Testis (tissue), 3 donors: ENCODE data around the gene TBKBP1. TPM values are rescaled to one million over a fixed set of nuclear protein-coding genes. Genes with fewer than 3 reads are reported as not detected.

Source experiments
- DNase-seq: peaks from one replicate; pipeline ENCODE4 v3.0.0-alpha.2; 2019
- H3K27ac ChIP-seq, 2 donors: fragments of 200-600 bp; sonication (generic); one replicate each; pipeline ENCODE4 v1.5.1; 2019
- H3K27me3 ChIP-seq: fragments of 200-600 bp; sonication (generic); one replicate; pipeline ENCODE4 v1.5.1; 2019
- H3K36me3 ChIP-seq: fragments of 200-600 bp; sonication (generic); one replicate; pipeline ENCODE4 v1.5.1; 2017; ENCODE audit warnings: low read depth; ENCODE audit errors: missing control alignments
- H3K4me1 ChIP-seq: fragments of 200-600 bp; sonication (generic); one replicate; pipeline ENCODE4 v1.5.1; 2019
- H3K4me3 ChIP-seq, 2 donors: fragments of 200-600 bp; sonication (generic); one replicate each; pipeline ENCODE4 v1.5.1; 2017 to 2019
- H3K9me3 ChIP-seq: fragments of 200-600 bp; sonication (generic); one replicate; pipeline ENCODE4 v1.5.1; 2017
- CTCF ChIP-seq, 3 experiments: fragments of 450-650 bp in 2 of 3; fragments of 200-600 bp in 1 of 3; sonication (generic) in 1 of 3; IDR thresholded peaks; one replicate each; pipeline ENCODE4 v1.5.1; 2016 to 2019; ENCODE audit warnings: antibody characterized with exemption in 3 of 3, mild to moderate bottlenecking in 2 of 3, moderate library complexity in 1 of 3
- POLR2A ChIP-seq: fragments of 450-650 bp; IDR thresholded peaks from one replicate; pipeline ENCODE4 v1.6.1; 2017; ENCODE audit warnings: antibody characterized with exemption, mild to moderate bottlenecking, moderate library complexity
- WGBS, 2 donors: methylation state at CpG; one replicate each; pipeline ENCODE4 v1.1.5; 2018; 5-methylcytosine and 5-hydroxymethylcytosine counted together
- intact Hi-C: fragments of 100-400 bp; cut with DNase I; formaldehyde crosslinking; loops from one replicate; pipeline ENCODE4 v1.15.1; 2023; ENCODE audit warnings: low total_unique reads
- polyA plus RNA-seq: library from polyadenylated mRNA; stranded (reverse); fragments of 350-450 nt; fragmentation: Illumina TruSeq; extraction: RNeasy Lipid Tissue Mini Kit (QIAGEN cat#74804); gene quantifications from one replicate; pipeline ENCODE4 v1.2.3, GENCODE V29; 2014; ENCODE audit warnings: low read depth, low replicate concordance; ENCODE audit not compliant: insufficient read depth
- total RNA-seq, 2 donors: library from RNA; depleted of rRNA; stranded (reverse); fragments of >200 nt; gene quantifications; one replicate each; pipeline ENCODE4 v1.2.3, GENCODE V29; 2016

TBKBP1 gene
- total and polyA plus RNA-seq, 3 donors from 2014 or later = 21.9 to 23.3 (median 23.3) TPM

- H3K36me3 ChIP-seq = no peaks in the 10 kb centered on the region
- intact Hi-C loops = no loop called here
- WGBS, 2 donors = 86 to 93% methylated on average over 9 to 13 of the region's 13 CpGs
- TF ChIP-seq POLR2A = no peak
- TF ChIP-seq CTCF (IDR thresholded peaks at IDR 0.05) = no peak
- H3K4me3 ChIP-seq = no peak overlapping the region
- DNase-seq = no peak
- peaks cover under 1% of the 10 kb centered on the region for H3K4me1 ChIP-seq
- no peaks in the 10 kb centered on the region for H3K27me3 ChIP-seq
- no peak overlapping the region for H3K27ac ChIP-seq
- H3K9me3 ChIP-seq = no peaks in the 10 kb centered on the region
Measured at GRCh38 chr17:47700471-47701449, 6.8 kb downstream of the TBKBP1 start.

DNA sequence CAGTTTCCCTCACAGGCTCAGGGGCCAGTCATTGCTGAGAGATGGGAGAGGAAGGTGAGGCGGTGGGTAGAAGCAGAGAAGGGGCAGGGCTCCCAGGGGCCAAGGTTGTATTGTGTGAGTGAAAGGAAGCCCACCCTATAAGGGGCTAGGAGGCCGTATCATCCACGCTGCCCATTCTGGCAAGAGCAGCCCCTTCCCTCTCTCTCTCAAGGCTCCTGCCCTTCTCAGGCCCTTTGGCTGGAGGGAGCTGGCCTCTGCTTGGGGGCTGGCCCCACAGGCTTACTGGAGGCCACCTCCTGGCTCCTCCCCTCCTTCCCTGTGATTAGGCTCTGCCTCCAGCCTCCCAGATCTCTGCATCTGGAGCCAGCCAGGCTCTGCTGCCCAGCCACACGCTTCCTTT, 7.6 kb downstream of the TBKBP1 start:
- no peak overlapping the region for H3K4me3 ChIP-seq
- WGBS, 2 donors = 86 to 90% methylated on average over 4 of the region's 4 CpGs
- H3K9me3 ChIP-seq = no peaks in the 10 kb centered on the region
- no peaks in the 10 kb centered on the region for H3K36me3 ChIP-seq
- no peak overlapping the region for H3K27ac ChIP-seq
- H3K4me1 ChIP-seq = peaks cover 3% of the 10 kb centered on the region
- TF ChIP-seq CTCF (IDR thresholded peaks at IDR 0.05) (no peak), POLR2A (no peak)
- intact Hi-C loops = no loop called here
- no peak for DNase-seq
- no peaks in the 10 kb centered on the region for H3K27me3 ChIP-seq

DNA sequence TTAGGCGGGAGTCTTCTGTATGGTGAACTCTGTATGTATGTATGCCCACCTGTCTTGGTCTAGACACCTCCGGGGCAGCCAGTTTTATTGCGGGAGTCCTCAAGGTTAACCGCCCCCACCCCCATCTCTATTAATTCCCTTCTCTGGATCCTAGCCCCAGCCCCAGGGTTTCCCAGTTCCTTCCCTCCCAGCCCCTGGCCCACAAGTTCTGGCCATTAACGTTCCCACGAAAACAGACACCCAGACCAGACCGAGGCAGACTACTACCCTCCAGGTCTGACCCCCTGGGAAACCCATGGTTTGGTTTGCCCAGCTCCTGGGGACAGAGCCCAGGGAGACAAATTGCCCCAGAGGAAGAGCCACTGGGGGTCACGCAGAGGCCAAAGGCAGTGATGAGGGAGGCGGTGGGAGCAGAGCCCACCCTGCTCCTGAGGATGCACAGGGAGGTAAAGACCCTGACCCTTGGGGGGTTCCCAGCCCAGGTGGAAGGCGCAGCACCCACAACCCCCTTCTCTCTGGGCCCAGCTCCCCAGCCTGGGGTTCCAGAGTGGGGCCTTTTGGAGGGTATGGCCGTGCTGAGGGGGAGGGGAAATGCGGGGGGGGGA, 8.5 kb downstream of the TBKBP1 start:
- H3K4me1 ChIP-seq = peaks cover 3% of the 10 kb centered on the region
- no peaks in the 10 kb centered on the region for H3K9me3 ChIP-seq
- no peak for DNase-seq
- no peak for TF ChIP-seq POLR2A
- TF ChIP-seq CTCF (IDR thresholded peaks at IDR 0.05) = no peak
- no peak overlapping the region for H3K27ac ChIP-seq
- 80 to 82% methylated on average over 12 of the region's 12 CpGs for WGBS, 2 donors
- intact Hi-C loops = no loop called here
- no peaks in the 10 kb centered on the region for H3K36me3 ChIP-seq
- H3K27me3 ChIP-seq = no peaks in the 10 kb centered on the region
- no peak overlapping the region for H3K4me3 ChIP-seq

GRCh38 chr17:47703191-47703591, 9.2 kb downstream of the TBKBP1 start:
- H3K36me3 ChIP-seq = no peaks in the 10 kb centered on the region
- H3K27me3 ChIP-seq = no peaks in the 10 kb centered on the region
- H3K27ac ChIP-seq = no peak overlapping the region
- H3K4me3 ChIP-seq = no peak overlapping the region
- intact Hi-C loops = no loop called here
- DNase-seq = no peak
- no peaks in the 10 kb centered on the region for H3K9me3 ChIP-seq
- WGBS, 2 donors = 59 to 69% methylated on average over 15 of the region's 15 CpGs
- peaks cover 8% of the 10 kb centered on the region for H3K4me1 ChIP-seq
- TF ChIP-seq POLR2A (no peak), CTCF (IDR thresholded peaks at IDR 0.05) (no peak)
